Measurements from ENCODE around the gene CREB5.

DNA sequence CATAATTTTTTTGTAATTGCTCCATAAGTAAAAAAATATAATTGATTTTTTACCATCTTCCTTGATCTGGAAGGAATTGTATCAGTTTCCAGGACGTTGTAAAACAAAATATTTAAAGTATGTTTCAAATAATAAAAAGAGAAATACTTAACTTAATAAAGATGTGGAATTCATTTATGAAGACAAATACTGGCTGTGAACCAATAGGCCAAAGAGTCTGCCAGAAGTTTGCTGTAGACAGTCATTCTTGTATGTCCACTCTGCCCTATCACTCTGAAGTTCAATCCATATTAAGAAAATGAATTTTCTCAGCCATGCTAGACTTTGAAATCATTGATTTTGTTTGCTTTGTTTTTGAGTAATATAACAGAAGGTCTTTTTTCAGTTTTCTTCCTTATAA is 289.4 kb downstream of the CREB5 start:
- TF ChIP-seq, protein P1, sequence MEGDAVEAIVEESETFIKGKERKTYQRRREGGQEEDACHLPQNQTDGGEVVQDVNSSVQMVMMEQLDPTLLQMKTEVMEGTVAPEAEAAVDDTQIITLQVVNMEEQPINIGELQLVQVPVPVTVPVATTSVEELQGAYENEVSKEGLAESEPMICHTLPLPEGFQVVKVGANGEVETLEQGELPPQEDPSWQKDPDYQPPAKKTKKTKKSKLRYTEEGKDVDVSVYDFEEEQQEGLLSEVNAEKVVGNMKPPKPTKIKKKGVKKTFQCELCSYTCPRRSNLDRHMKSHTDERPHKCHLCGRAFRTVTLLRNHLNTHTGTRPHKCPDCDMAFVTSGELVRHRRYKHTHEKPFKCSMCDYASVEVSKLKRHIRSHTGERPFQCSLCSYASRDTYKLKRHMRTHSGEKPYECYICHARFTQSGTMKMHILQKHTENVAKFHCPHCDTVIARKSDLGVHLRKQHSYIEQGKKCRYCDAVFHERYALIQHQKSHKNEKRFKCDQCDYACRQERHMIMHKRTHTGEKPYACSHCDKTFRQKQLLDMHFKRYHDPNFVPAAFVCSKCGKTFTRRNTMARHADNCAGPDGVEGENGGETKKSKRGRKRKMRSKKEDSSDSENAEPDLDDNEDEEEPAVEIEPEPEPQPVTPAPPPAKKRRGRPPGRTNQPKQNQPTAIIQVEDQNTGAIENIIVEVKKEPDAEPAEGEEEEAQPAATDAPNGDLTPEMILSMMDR (IDR thresholded peaks at IDR 0.05) = no peak
- no peak for TF ChIP-seq POLR2AphosphoS5 (IDR thresholded peaks at IDR 0.05)
